ENCODE results near the gene CYTH1. TPM values are rescaled to one million over a fixed set of nuclear protein-coding genes. Genes with fewer than 3 reads are reported as not detected.

CYTH1 gene
- polyA plus RNA-seq, 1 donor from 2014 or later = 120 TPM

- Histone ChIP-seq H3K4me2 (ENCODE audit: low read length) (no peak overlapping the region), H3K4me3 (ENCODE audit: low read length) (no peak overlapping the region), H3K9me3 (ENCODE audit: low read length) (no peaks in the 10 kb centered on the region), H2AFZ (ENCODE audit: low read depth, low read length) (no peak overlapping the region), H3K36me3 (ENCODE audit: insufficient read depth, low read length) (no peaks in the 10 kb centered on the region), H3K27ac (ENCODE audit: low read length) (no peak overlapping the region), H3K79me2 (replicated peaks; ENCODE audit: insufficient read depth, low read length) (no peaks in the 10 kb centered on the region), H3K9ac (ENCODE audit: low read length) (no peak overlapping the region), H3F3A (ENCODE audit: insufficient read depth, low read length, poor library complexity, severe bottlenecking) (no peaks in the 10 kb centered on the region), H3K9me2 (ENCODE audit: insufficient read depth, low read length) (no peaks in the 10 kb centered on the region), H3K27me3 (ENCODE audit: insufficient read depth, low read depth, low read length) (no peaks in the 10 kb centered on the region), H4K20me1 (ENCODE audit: insufficient read depth) (no peaks in the 10 kb centered on the region)
- TF ChIP-seq, protein P1, sequence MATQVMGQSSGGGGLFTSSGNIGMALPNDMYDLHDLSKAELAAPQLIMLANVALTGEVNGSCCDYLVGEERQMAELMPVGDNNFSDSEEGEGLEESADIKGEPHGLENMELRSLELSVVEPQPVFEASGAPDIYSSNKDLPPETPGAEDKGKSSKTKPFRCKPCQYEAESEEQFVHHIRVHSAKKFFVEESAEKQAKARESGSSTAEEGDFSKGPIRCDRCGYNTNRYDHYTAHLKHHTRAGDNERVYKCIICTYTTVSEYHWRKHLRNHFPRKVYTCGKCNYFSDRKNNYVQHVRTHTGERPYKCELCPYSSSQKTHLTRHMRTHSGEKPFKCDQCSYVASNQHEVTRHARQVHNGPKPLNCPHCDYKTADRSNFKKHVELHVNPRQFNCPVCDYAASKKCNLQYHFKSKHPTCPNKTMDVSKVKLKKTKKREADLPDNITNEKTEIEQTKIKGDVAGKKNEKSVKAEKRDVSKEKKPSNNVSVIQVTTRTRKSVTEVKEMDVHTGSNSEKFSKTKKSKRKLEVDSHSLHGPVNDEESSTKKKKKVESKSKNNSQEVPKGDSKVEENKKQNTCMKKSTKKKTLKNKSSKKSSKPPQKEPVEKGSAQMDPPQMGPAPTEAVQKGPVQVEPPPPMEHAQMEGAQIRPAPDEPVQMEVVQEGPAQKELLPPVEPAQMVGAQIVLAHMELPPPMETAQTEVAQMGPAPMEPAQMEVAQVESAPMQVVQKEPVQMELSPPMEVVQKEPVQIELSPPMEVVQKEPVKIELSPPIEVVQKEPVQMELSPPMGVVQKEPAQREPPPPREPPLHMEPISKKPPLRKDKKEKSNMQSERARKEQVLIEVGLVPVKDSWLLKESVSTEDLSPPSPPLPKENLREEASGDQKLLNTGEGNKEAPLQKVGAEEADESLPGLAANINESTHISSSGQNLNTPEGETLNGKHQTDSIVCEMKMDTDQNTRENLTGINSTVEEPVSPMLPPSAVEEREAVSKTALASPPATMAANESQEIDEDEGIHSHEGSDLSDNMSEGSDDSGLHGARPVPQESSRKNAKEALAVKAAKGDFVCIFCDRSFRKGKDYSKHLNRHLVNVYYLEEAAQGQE (IDR thresholded peaks at IDR 0.05; ENCODE audit: borderline replicate concordance) = no peak
- no peak for TF ChIP-seq EZH2 (IDR thresholded peaks at IDR 0.05; ENCODE audit: borderline replicate concordance, insufficient read depth, low read length, poor library complexity, severe bottlenecking)
- no peak for TF ChIP-seq POLR2AphosphoS5 (IDR thresholded peaks at IDR 0.05)
- no peak for TF ChIP-seq MXI1 (conservative IDR thresholded peaks at IDR 0.05; ENCODE audit: poor library complexity, severe bottlenecking)
Observed at GRCh38 chr17:78802008-78802407, 19.9 kb upstream of the CYTH1 start.

- no peaks in the 10 kb centered on the region for H4K20me1 ChIP-seq (ENCODE audit: insufficient read depth)
- no peaks in the 10 kb centered on the region for H3K9me2 ChIP-seq (ENCODE audit: insufficient read depth, low read length)
- H3K36me3 ChIP-seq (ENCODE audit: insufficient read depth, low read length) = no peaks in the 10 kb centered on the region
- H3K4me2 ChIP-seq (ENCODE audit: low read length) = no peak overlapping the region
- H3K27ac ChIP-seq (ENCODE audit: low read length) = no peak overlapping the region
- H3K9me3 ChIP-seq (ENCODE audit: low read length) = no peaks in the 10 kb centered on the region
- TF ChIP-seq RAD21 (conservative IDR thresholded peaks at IDR 0.05) = no peak
- no peak for TF ChIP-seq TAF1 (IDR thresholded peaks at IDR 0.05; ENCODE audit: low read depth)
- no peak for TF ChIP-seq SMC3 (conservative IDR thresholded peaks at IDR 0.05; ENCODE audit: poor library complexity)
- TF ChIP-seq EZH2 (IDR thresholded peaks at IDR 0.05; ENCODE audit: borderline replicate concordance, insufficient read depth, low read length, poor library complexity, severe bottlenecking) = no peak
- no peak for TF ChIP-seq EP300 (conservative IDR thresholded peaks at IDR 0.05; ENCODE audit: poor library complexity, severe bottlenecking)
- TF ChIP-seq MXI1 (conservative IDR thresholded peaks at IDR 0.05; ENCODE audit: poor library complexity, severe bottlenecking) = no peak
- TF ChIP-seq, protein P1 (IDR thresholded peaks at IDR 0.05; ENCODE audit: borderline replicate concordance) = no peak
- no peak for TF ChIP-seq POLR2AphosphoS5 (IDR thresholded peaks at IDR 0.05)
- no peak for TF ChIP-seq CTCF (IDR thresholded peaks at IDR 0.05; ENCODE audit: poor library complexity, severe bottlenecking)
- H3F3A ChIP-seq (ENCODE audit: insufficient read depth, low read length, poor library complexity, severe bottlenecking) = no peaks in the 10 kb centered on the region
- no peak overlapping the region for H2AFZ ChIP-seq (ENCODE audit: low read depth, low read length)
- no peak overlapping the region for H3K9ac ChIP-seq (ENCODE audit: low read length)
- H3K79me2 ChIP-seq (replicated peaks; ENCODE audit: insufficient read depth, low read length) = no peaks in the 10 kb centered on the region
- H3K4me3 ChIP-seq (ENCODE audit: low read length) = no peak overlapping the region
- no peaks in the 10 kb centered on the region for H3K27me3 ChIP-seq (ENCODE audit: insufficient read depth, low read depth, low read length)
Observed at GRCh38 chr17:78800132-78800931, 18.3 kb upstream of the CYTH1 start.

All from neural cell (in vitro differentiated cells).